DND-41 (cell line): Measurements from ENCODE around the gene SNX13.

Experiments
- ATAC-seq: fragments of 200-7000 bp; cut with Tn5 transposase; 3 replicates; pipeline ENCODE4 v1.9.1; 2021; ENCODE audit warnings: low read depth; ENCODE audit not compliant: insufficient read depth
- DNase-seq: peaks from one replicate; pipeline ENCODE4 v3.0.0-alpha.2; 2020
- H2AFZ ChIP-seq: 2 replicates; pipeline ENCODE4 v1.6.0; 2012; ENCODE audit warnings: low read depth, low read length
- H3K27ac ChIP-seq: 2 replicates; pipeline ENCODE4 v1.5.1; 2012; ENCODE audit warnings: low read length, inconsistent platforms
- H3K27me3 ChIP-seq: fragments of 200-600 bp; sonication (generic); 2 replicates; pipeline ENCODE4 v1.6.0; 2012; ENCODE audit warnings: low read length, mild to moderate bottlenecking, inconsistent platforms; ENCODE audit not compliant: insufficient read depth, poor library complexity
- H3K36me3 ChIP-seq: 2 replicates; pipeline ENCODE4 v1.5.1; 2012; ENCODE audit warnings: low read length, inconsistent platforms; ENCODE audit not compliant: insufficient read depth
- H3K4me1 ChIP-seq: 2 replicates; pipeline ENCODE4 v1.5.1; 2012; ENCODE audit warnings: mild to moderate bottlenecking, low read length; ENCODE audit not compliant: insufficient read depth
- H3K4me2 ChIP-seq: 2 replicates; pipeline ENCODE4 v1.6.0; 2012; ENCODE audit warnings: mild to moderate bottlenecking, moderate library complexity, low read length, inconsistent platforms; ENCODE audit not compliant: insufficient read depth
- H3K4me3 ChIP-seq, 2 experiments: fragments of 200-600 bp in 1 of 2; shearing (Covaris generic) in 1 of 2; 2 replicates each; pipeline ENCODE4 v1.5.1; 2012 to 2016; ENCODE audit warnings: inconsistent platforms in 2 of 2, low read length in 2 of 2, mild to moderate bottlenecking in 2 of 2, low read depth in 1 of 2, moderate library complexity in 1 of 2
- H3K79me2 ChIP-seq: 2 replicates; pipeline ENCODE4 v1.6.0; 2012; ENCODE audit warnings: low read length, inconsistent platforms; ENCODE audit not compliant: insufficient read depth
- H3K9ac ChIP-seq: 2 replicates; pipeline ENCODE4 v1.6.0; 2012; ENCODE audit warnings: low read depth, mild to moderate bottlenecking, inconsistent platforms, low read length, moderate library complexity
- H3K9me3 ChIP-seq: 2 replicates; pipeline ENCODE4 v1.5.1; 2012; ENCODE audit warnings: low read length, moderate library complexity, mild to moderate bottlenecking, inconsistent platforms; ENCODE audit not compliant: insufficient read depth, severe bottlenecking
- H4K20me1 ChIP-seq: 2 replicates; pipeline ENCODE4 v1.6.0; 2012; ENCODE audit warnings: low read length; ENCODE audit not compliant: insufficient read depth
- CTCF ChIP-seq: IDR thresholded peaks from 2 replicates; pipeline ENCODE4 v1.5.1; 2012; ENCODE audit warnings: borderline replicate concordance, low read length, moderate library complexity, mild to moderate bottlenecking; ENCODE audit not compliant: poor library complexity, severe bottlenecking; ENCODE audit errors: extremely low read depth
- EZH2 ChIP-seq: IDR thresholded peaks from 3 replicates; pipeline ENCODE4 v1.6.1; 2012; ENCODE audit warnings: borderline replicate concordance, low read depth, mild to moderate bottlenecking, moderate library complexity, low read length, inconsistent platforms; ENCODE audit not compliant: severe bottlenecking

Gene SNX13

GRCh38 chr7:17745610-17746009, 194.7 kb downstream of the SNX13 start:
- Histone ChIP-seq H3K27me3 (no peaks in the 10 kb centered on the region), H4K20me1 (no peaks in the 10 kb centered on the region), H3K4me3 (no peak overlapping the region), H3K27ac (no peak overlapping the region), H2AFZ (no peak overlapping the region), H3K4me1 (no peaks in the 10 kb centered on the region), H3K9me3 (no peaks in the 10 kb centered on the region), H3K36me3 (no peaks in the 10 kb centered on the region), H3K79me2 (no peaks in the 10 kb centered on the region), H3K9ac (no peak overlapping the region), H3K4me2 (no peak overlapping the region)
- ATAC-seq: no peak
- DNase-seq: no peak
- no peak for TF ChIP-seq EZH2
- no peak for TF ChIP-seq CTCF

- no peak for TF ChIP-seq EZH2
- Histone ChIP-seq H3K27ac (no peak overlapping the region), H3K36me3 (no peaks in the 10 kb centered on the region), H3K9me3 (no peaks in the 10 kb centered on the region), H4K20me1 (no peaks in the 10 kb centered on the region), H3K4me2 (no peak overlapping the region), H3K79me2 (no peaks in the 10 kb centered on the region), H3K9ac (no peak overlapping the region), H3K4me3 (no peak overlapping the region), H3K27me3 (no peaks in the 10 kb centered on the region), H2AFZ (no peak overlapping the region), H3K4me1 (no peaks in the 10 kb centered on the region)
- DNase-seq (no peak), ATAC-seq (no peak)
Observed at GRCh38 chr7:17743316-17743715, 197.0 kb downstream of the SNX13 start.

GRCh38 chr7:17741426-17741825, 198.9 kb downstream of the SNX13 start:
- Histone ChIP-seq H3K4me2 (no peak overlapping the region), H4K20me1 (no peaks in the 10 kb centered on the region), H3K79me2 (no peaks in the 10 kb centered on the region), H3K27ac (no peak overlapping the region), H3K9me3 (no peaks in the 10 kb centered on the region), H2AFZ (no peak overlapping the region), H3K36me3 (no peaks in the 10 kb centered on the region), H3K4me3 (no peak overlapping the region), H3K27me3 (no peaks in the 10 kb centered on the region), H3K9ac (no peak overlapping the region), H3K4me1 (no peaks in the 10 kb centered on the region)
- TF ChIP-seq EZH2: no peak
- no peak for TF ChIP-seq CTCF
- ATAC-seq (no peak), DNase-seq (no peak)
